Stimulated activated memory B cell treated with anti-CD40 and anti-IgM and Interleukin-4, amounts not matched to agents 10 μg/mL and 1 μg/mL and 100 μg/mL, for 72 hours (primary cell): ENCODE results near the gene NEXMIF.
A peak's percentile ranks its signal among the peaks of the same experiment; 100 is the strongest.
"Not testable (repeated sequence)": the region's sequence is repeated elsewhere in the genome, so short reads cannot be mapped to it uniquely, and the experiment has no call there.

Source experiments
- ATAC-seq: fragments of 150-1000 bp; cut with Tn5 transposase; 2 replicates; pipeline ENCODE4 v1.10.0; 2021
- H3K27ac Mint-ChIP-seq: one replicate; pipeline ENCODE4 v1.8.0; 2022; ENCODE audit warnings: mild to moderate bottlenecking, mixed read lengths
- H3K27me3 Mint-ChIP-seq: one replicate; pipeline ENCODE4 v1.8.0; 2022; ENCODE audit warnings: mixed read lengths
- H3K36me3 Mint-ChIP-seq: one replicate; pipeline ENCODE4 v1.8.0; 2022; ENCODE audit warnings: mixed read lengths
- H3K4me1 Mint-ChIP-seq: one replicate; pipeline ENCODE4 v1.8.0; 2022; ENCODE audit warnings: mixed read lengths
- H3K4me3 Mint-ChIP-seq: one replicate; pipeline ENCODE4 v1.8.0; 2022; ENCODE audit warnings: mild to moderate bottlenecking, moderate library complexity, mixed read lengths
- H3K9me3 Mint-ChIP-seq: one replicate; pipeline ENCODE4 v1.8.0; 2022; ENCODE audit warnings: mixed read lengths

Gene NEXMIF

DNA sequence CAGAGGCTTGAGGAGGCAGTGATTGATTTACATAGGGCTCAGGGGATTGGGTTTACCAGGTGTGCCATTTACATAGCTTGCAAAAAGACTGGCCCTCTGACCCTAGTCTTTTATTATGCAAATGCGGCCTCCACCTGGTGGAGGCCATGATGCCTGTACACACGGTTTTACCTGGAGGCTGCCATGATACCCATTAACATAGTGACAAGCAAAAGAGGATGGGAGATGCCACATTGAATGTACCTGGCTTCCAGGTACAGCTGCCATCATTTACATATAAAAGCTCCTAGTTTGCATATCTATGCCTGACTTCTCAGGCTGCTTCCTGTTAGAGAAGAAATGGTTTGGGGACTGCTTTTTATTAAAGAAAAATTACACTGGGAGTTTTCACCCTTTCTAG is 72.0 kb downstream of the NEXMIF start:
- no peak for ATAC-seq
- peaks cover 32% of the 10 kb centered on the region for H3K9me3 Mint-ChIP-seq
- no peak overlapping the region for H3K27ac Mint-ChIP-seq

GRCh38 chrX:74835566-74835965 is 89.7 kb downstream of the NEXMIF start:
- Mint-ChIP-seq H3K36me3 (no peaks in the 10 kb centered on the region), H3K27ac (no peak overlapping the region), H3K4me1 (no peaks in the 10 kb centered on the region), H3K27me3 (no peaks in the 10 kb centered on the region), H3K4me3 (no peak overlapping the region), H3K9me3 (peaks cover 6% of the 10 kb centered on the region)
- no peak for ATAC-seq

More for the DNA sequence above, 72.0 kb downstream of the NEXMIF start:
- H3K27me3 Mint-ChIP-seq = no peaks in the 10 kb centered on the region
- H3K36me3 Mint-ChIP-seq = peaks cover 38% of the 10 kb centered on the region
- no peak overlapping the region for H3K4me3 Mint-ChIP-seq
- H3K4me1 Mint-ChIP-seq = no peaks in the 10 kb centered on the region

DNA sequence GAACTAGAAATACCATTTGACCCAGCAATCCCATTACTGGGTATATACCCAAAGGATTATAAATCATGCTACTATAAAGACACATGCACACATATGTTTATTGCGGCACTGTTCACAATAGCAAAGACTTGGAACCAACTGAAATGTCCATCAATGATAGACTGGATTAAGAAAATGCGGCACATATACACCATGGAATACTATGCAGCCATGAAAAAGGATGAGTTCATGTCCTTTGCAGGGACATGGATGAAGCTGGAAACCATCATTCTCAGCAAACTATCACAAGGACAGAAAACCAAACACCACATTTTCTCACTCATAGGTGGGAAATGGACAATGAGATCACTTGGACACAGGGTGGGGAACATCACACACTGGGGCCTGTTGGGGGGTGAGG is 105.5 kb downstream of the NEXMIF start:
- H3K9me3 Mint-ChIP-seq, H3K4me1 Mint-ChIP-seq, H3K4me3 Mint-ChIP-seq, H3K27ac Mint-ChIP-seq, H3K27me3 Mint-ChIP-seq, ATAC-seq: not testable (repeated sequence)
- H3K36me3 Mint-ChIP-seq = peaks cover 15% of the 10 kb centered on the region

DNA sequence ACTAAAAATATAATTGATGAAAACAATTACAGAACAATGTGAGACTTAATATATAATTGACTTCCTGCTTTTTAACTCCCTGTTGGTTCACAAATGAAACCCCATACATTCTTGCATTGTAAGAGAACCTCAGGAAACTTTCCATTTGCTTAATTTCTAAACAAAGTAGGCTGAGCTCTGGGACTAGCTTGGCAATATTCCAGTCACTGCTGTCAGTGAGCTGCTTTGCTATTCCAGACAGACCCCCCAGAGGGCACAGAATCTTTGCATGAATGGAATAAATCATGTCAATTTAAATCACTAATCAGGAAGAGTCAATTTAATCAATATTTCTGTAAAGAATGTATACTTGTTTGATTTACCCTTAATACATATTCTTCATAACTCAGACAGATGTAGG is 110.6 kb downstream of the NEXMIF start:
- H3K4me1 Mint-ChIP-seq = no peaks in the 10 kb centered on the region

DNA sequence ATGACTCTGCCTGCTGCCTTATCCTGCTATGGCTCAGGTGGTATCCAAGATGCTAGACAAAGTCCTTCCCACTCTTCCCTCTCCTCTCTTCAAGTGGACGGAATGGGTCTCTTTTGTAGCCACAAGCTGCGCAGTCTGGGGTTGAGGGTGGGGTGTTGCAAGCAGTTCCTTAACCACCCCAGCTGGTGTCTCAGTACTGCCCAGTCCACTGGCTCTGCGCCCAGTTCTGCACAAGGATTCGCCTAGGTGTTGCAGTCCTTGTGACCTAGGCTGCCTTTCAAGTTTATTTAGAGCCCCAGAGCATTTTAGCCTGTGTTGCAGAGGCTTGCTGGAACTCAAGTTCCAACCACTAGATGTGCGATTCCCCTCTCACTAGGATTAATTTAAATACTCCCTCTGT is 120.7 kb downstream of the NEXMIF start:
- H3K36me3 Mint-ChIP-seq = peaks cover 6% of the 10 kb centered on the region
- no peak overlapping the region for H3K27ac Mint-ChIP-seq
- H3K27me3 Mint-ChIP-seq = no peaks in the 10 kb centered on the region
- H3K9me3 Mint-ChIP-seq = no peaks in the 10 kb centered on the region
- ATAC-seq = no peak
- peaks cover 6% of the 10 kb centered on the region for H3K4me1 Mint-ChIP-seq
- H3K4me3 Mint-ChIP-seq = no peak overlapping the region

More for the DNA sequence above, 110.6 kb downstream of the NEXMIF start:
- Mint-ChIP-seq H3K27ac (no peak overlapping the region), H3K9me3 (no peaks in the 10 kb centered on the region), H3K4me3 (no peak overlapping the region), H3K36me3 (no peaks in the 10 kb centered on the region), H3K27me3 (no peaks in the 10 kb centered on the region)
- ATAC-seq = no peak

- no peak overlapping the region for H3K27ac Mint-ChIP-seq
- no peaks in the 10 kb centered on the region for H3K27me3 Mint-ChIP-seq
- peaks cover 6% of the 10 kb centered on the region for H3K36me3 Mint-ChIP-seq
Observed at GRCh38 chrX:74800062-74800461, 125.2 kb downstream of the NEXMIF start.

GRCh38 chrX:74797338-74797887 is 127.8 kb downstream of the NEXMIF start:
- no peak overlapping the region for H3K4me3 Mint-ChIP-seq
- peaks cover 13% of the 10 kb centered on the region for H3K4me1 Mint-ChIP-seq
- H3K9me3 Mint-ChIP-seq = peaks cover 3% of the 10 kb centered on the region
- H3K36me3 Mint-ChIP-seq = peaks cover 6% of the 10 kb centered on the region
- H3K27ac Mint-ChIP-seq = no peak overlapping the region
- no peaks in the 10 kb centered on the region for H3K27me3 Mint-ChIP-seq
- peak; percentile 55 for ATAC-seq

More at GRCh38 chrX:74800062-74800461, 125.2 kb downstream of the NEXMIF start:
- no peak for ATAC-seq
- Mint-ChIP-seq H3K4me3 (peak overlapping the region; percentile 52), H3K9me3 (peaks cover 3% of the 10 kb centered on the region), H3K4me1 (peaks cover 13% of the 10 kb centered on the region)

- Mint-ChIP-seq H3K9me3 (no peaks in the 10 kb centered on the region), H3K27ac (no peak overlapping the region), H3K4me1 (no peaks in the 10 kb centered on the region), H3K27me3 (no peaks in the 10 kb centered on the region), H3K36me3 (no peaks in the 10 kb centered on the region), H3K4me3 (no peak overlapping the region)
- ATAC-seq = no peak
Observed at GRCh38 chrX:74788545-74789086, 136.6 kb downstream of the NEXMIF start.

DNA sequence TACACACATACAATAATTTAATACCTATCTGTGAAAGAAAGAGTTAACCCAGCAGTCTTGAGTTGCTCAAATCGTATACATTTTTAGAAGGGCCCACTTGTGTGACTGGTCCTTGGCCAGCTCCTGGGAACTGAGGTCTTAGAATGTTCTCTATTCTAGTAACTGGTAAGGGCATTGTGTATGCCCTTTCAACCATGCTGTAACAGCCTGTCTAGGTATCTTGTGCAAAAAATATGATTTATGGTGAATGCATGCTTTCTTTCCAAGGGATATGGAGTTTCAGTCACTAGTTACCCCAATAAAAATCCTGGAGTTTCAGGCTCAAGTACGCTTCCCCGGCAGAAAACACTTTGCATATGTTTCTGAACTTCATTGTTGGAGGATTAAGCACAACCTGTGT is 140.6 kb downstream of the NEXMIF start:
- no peaks in the 10 kb centered on the region for H3K27me3 Mint-ChIP-seq
- no peak for ATAC-seq
- peaks cover 7% of the 10 kb centered on the region for H3K4me1 Mint-ChIP-seq

DNA sequence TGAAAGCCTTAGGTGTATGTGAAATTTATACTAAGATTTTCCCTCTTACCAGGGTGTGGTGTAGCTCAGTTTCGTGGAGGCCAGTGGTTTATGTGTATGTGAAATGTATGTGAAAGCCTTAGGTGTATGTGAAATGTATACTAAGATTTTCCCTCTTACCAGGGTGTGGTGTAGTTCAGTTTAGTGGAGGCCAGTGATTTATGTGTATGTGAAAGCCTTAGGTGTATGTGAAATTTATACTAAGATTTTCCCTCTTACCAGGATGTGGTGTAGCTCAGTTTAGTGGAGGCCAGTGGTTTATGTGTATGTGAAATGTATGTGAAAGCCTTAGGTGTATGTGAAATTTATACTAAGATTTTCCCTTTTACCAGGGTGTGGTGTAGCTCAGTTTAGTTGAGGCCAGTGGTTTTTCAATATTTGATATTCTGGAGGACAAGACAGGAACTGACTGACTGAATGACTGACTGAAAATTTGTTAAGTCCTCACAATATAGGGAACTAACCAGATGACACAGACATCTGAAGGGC is 143.7 kb downstream of the NEXMIF start:
- no peak overlapping the region for H3K27ac Mint-ChIP-seq
- H3K27me3 Mint-ChIP-seq = no peaks in the 10 kb centered on the region
- no peak overlapping the region for H3K4me3 Mint-ChIP-seq
- no peaks in the 10 kb centered on the region for H3K36me3 Mint-ChIP-seq
- no peaks in the 10 kb centered on the region for H3K9me3 Mint-ChIP-seq
- H3K4me1 Mint-ChIP-seq = peaks cover 21% of the 10 kb centered on the region
- ATAC-seq = no peak

More for the DNA sequence above, 140.6 kb downstream of the NEXMIF start:
- H3K27ac Mint-ChIP-seq = no peak overlapping the region
- H3K4me3 Mint-ChIP-seq = no peak overlapping the region
- no peaks in the 10 kb centered on the region for H3K9me3 Mint-ChIP-seq
- H3K36me3 Mint-ChIP-seq = no peaks in the 10 kb centered on the region

DNA sequence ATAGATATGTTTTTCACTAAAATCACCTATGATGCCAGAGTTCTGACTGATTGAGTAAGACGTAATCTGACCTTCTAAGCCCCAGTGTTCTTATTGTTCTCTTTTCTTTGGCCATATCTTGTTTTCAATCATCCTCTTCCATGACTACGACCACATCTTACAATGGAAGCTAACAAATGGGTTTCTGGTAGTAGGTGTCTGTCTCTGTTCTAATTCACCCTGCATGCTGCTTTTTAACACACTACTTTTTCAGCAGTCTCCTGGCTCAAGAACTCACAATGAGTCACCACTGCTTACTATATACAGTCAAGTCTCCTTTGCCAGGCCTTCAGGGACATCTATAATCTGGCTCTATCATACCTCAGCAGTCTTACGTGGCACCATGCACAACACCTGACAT is 146.1 kb downstream of the NEXMIF start:
- no peak for ATAC-seq
- H3K4me3 Mint-ChIP-seq = no peak overlapping the region
- H3K4me1 Mint-ChIP-seq = peaks cover 21% of the 10 kb centered on the region
- no peaks in the 10 kb centered on the region for H3K9me3 Mint-ChIP-seq
- no peaks in the 10 kb centered on the region for H3K36me3 Mint-ChIP-seq
- H3K27ac Mint-ChIP-seq = no peak overlapping the region
- no peaks in the 10 kb centered on the region for H3K27me3 Mint-ChIP-seq

DNA sequence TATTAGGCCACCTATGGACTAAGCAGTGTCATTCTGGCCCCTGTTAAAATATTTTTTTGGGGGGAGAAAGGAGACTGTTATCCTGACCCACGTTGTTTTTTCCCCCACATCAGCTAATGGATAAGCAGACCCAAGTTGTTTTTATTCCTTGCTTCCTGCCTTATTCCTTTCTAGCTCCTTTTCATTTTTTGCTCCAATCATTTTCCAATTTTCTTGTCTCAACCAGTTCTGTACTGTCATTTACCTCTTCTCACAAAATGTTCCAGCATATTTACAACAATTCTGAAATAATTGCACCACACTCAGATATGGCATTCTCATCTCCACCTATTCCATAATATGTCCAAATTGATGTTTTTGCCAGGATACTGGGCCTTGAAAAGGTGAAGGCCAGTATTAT is 150.3 kb downstream of the NEXMIF start:
- H3K9me3 Mint-ChIP-seq = no peaks in the 10 kb centered on the region
- H3K4me1 Mint-ChIP-seq = peaks cover 14% of the 10 kb centered on the region
- no peaks in the 10 kb centered on the region for H3K27me3 Mint-ChIP-seq
- H3K36me3 Mint-ChIP-seq = no peaks in the 10 kb centered on the region
- ATAC-seq = no peak
- no peak overlapping the region for H3K4me3 Mint-ChIP-seq
- H3K27ac Mint-ChIP-seq = no peak overlapping the region

- Mint-ChIP-seq H3K4me1 (no peaks in the 10 kb centered on the region), H3K27ac (no peak overlapping the region), H3K9me3 (no peaks in the 10 kb centered on the region), H3K27me3 (no peaks in the 10 kb centered on the region), H3K4me3 (no peak overlapping the region), H3K36me3 (no peaks in the 10 kb centered on the region)
- no peak for ATAC-seq
Observed at GRCh38 chrX:74736450-74736849, 188.8 kb downstream of the NEXMIF start.

- H3K4me1 Mint-ChIP-seq = no peaks in the 10 kb centered on the region
- no peak overlapping the region for H3K4me3 Mint-ChIP-seq
- no peak for ATAC-seq
- H3K36me3 Mint-ChIP-seq = no peaks in the 10 kb centered on the region
- no peaks in the 10 kb centered on the region for H3K27me3 Mint-ChIP-seq
- H3K27ac Mint-ChIP-seq = no peak overlapping the region
- no peaks in the 10 kb centered on the region for H3K9me3 Mint-ChIP-seq
Observed at GRCh38 chrX:74705269-74705668, 220.0 kb downstream of the NEXMIF start.

DNA sequence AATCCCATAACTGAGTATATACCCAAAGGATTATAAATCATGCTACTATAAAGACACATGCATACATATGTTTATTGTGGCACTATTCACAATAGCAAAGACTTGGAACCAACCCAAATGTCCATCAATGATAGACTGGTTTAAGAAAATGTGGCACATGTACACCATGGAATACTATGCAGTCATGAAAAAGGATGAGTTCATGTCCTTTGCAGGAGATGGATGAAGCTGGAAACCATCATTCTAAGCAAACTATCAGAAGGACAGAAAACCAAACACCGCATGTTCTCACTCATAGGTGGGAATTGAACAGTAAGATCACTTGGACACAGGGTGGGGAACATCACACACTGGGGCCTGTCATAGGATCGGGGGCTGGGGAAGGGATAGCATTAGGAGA is 223.9 kb downstream of the NEXMIF start:
- H3K4me1 Mint-ChIP-seq, H3K27ac Mint-ChIP-seq, ATAC-seq, H3K9me3 Mint-ChIP-seq, H3K36me3 Mint-ChIP-seq, H3K4me3 Mint-ChIP-seq, H3K27me3 Mint-ChIP-seq: not testable (repeated sequence)

DNA sequence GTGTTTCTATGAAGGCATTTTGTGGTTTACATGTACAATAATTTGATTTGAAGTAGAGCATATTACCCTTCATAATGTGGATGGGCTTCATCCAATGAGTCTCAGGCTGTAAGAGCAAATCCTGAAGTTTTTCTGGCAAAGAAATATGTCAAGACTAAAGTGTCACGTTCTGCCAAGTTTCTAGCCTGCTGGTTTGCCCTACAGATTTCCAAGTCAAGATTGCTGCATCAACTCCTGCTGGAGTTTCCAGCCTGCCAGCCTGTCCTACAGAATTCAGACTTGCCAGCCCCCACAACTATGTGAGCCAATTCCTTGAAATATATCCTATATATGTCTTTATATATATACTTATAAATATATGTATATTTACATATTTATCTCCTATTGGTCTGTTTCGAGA is 240.8 kb downstream of the NEXMIF start:
- no peak for ATAC-seq
- Mint-ChIP-seq H3K4me1 (no peaks in the 10 kb centered on the region), H3K9me3 (no peaks in the 10 kb centered on the region), H3K36me3 (no peaks in the 10 kb centered on the region), H3K27me3 (no peaks in the 10 kb centered on the region), H3K4me3 (no peak overlapping the region), H3K27ac (no peak overlapping the region)
